ENCODE results near the gene RAD51B.

Gene RAD51B

GRCh38 chr14:68544081-68544892 lies 724.7 kb downstream of the RAD51B start:
- Histone ChIP-seq H3K4me1 (peaks cover 18% of the 10 kb centered on the region), H3K9ac (no peak overlapping the region), H3K4me3 (ENCODE audit: low read depth, low read length) (no peak overlapping the region), H3K27me3 (ENCODE audit: control insufficient read depth, insufficient read depth, low read length) (no peaks in the 10 kb centered on the region), H3K79me2 (no peaks in the 10 kb centered on the region), H3K27ac (peak overlapping the region; percentile 48), H3K4me2 (ENCODE audit: low read length) (no peak overlapping the region), H3K9me3 (ENCODE audit: control insufficient read depth, low read length) (no peaks in the 10 kb centered on the region), H3K36me3 (ENCODE audit: control insufficient read depth, insufficient read depth, low read length) (no peaks in the 10 kb centered on the region), H2AFZ (peak overlapping the region; percentile 67)
- no peak for TF ChIP-seq CTCF (IDR thresholded peaks at IDR 0.05)

GRCh38 chr14:68546839-68547238 lies 727.3 kb downstream of the RAD51B start:
- Histone ChIP-seq H3K36me3 (ENCODE audit: control insufficient read depth, insufficient read depth, low read length) (no peaks in the 10 kb centered on the region), H3K9ac (no peak overlapping the region), H3K79me2 (no peaks in the 10 kb centered on the region), H3K4me2 (ENCODE audit: low read length) (no peak overlapping the region), H2AFZ (no peak overlapping the region), H3K4me1 (peaks cover 18% of the 10 kb centered on the region), H3K4me3 (ENCODE audit: low read depth, low read length) (no peak overlapping the region), H3K27ac (peak overlapping the region; percentile 36), H3K27me3 (ENCODE audit: control insufficient read depth, insufficient read depth, low read length) (no peaks in the 10 kb centered on the region), H3K9me3 (ENCODE audit: control insufficient read depth, low read length) (no peaks in the 10 kb centered on the region)
- TF ChIP-seq CTCF (IDR thresholded peaks at IDR 0.05): no peak

GRCh38 chr14:68547305-68548193 lies 728.0 kb downstream of the RAD51B start:
- no peak overlapping the region for H3K9ac ChIP-seq
- no peaks in the 10 kb centered on the region for H3K9me3 ChIP-seq (ENCODE audit: control insufficient read depth, low read length)
- H3K27ac ChIP-seq: peak overlapping the region; percentile 36
- H3K4me3 ChIP-seq (ENCODE audit: low read depth, low read length): no peak overlapping the region
- H3K4me2 ChIP-seq (ENCODE audit: low read length): no peak overlapping the region
- H3K79me2 ChIP-seq: no peaks in the 10 kb centered on the region
- H2AFZ ChIP-seq: peak overlapping the region; percentile 29
- no peaks in the 10 kb centered on the region for H3K27me3 ChIP-seq (ENCODE audit: control insufficient read depth, insufficient read depth, low read length)
- peaks cover 18% of the 10 kb centered on the region for H3K4me1 ChIP-seq
- no peak for TF ChIP-seq CTCF (IDR thresholded peaks at IDR 0.05)
- H3K36me3 ChIP-seq (ENCODE audit: control insufficient read depth, insufficient read depth, low read length): no peaks in the 10 kb centered on the region

GRCh38 chr14:68548194-68549076 lies 728.9 kb downstream of the RAD51B start:
- TF ChIP-seq CTCF (IDR thresholded peaks at IDR 0.05): no peak
- H3K4me1 ChIP-seq: peaks cover 18% of the 10 kb centered on the region
- H3K9ac ChIP-seq: no peak overlapping the region
- no peak overlapping the region for H3K4me2 ChIP-seq (ENCODE audit: low read length)
- H3K27ac ChIP-seq: peak overlapping the region; percentile 36
- H3K4me3 ChIP-seq (ENCODE audit: low read depth, low read length): no peak overlapping the region
- H3K9me3 ChIP-seq (ENCODE audit: control insufficient read depth, low read length): no peaks in the 10 kb centered on the region
- no peaks in the 10 kb centered on the region for H3K36me3 ChIP-seq (ENCODE audit: control insufficient read depth, insufficient read depth, low read length)
- H3K79me2 ChIP-seq: no peaks in the 10 kb centered on the region
- H3K27me3 ChIP-seq (ENCODE audit: control insufficient read depth, insufficient read depth, low read length): no peaks in the 10 kb centered on the region
- peak overlapping the region; percentile 29 for H2AFZ ChIP-seq

Measured in parathyroid adenoma (tissue), 2 donors.